GM19324 (cell line): ENCODE results near the gene ADAM21.
"Not testable (repeated sequence)": the region's sequence is repeated elsewhere in the genome, so short reads cannot be mapped to it uniquely, and the experiment has no call there.

Experiments used
- ATAC-seq: cut with Tn5 transposase; IDR thresholded peaks from one replicate; pipeline ENCODE4 v1.9.1; 2021; ENCODE audit warnings: mild to moderate bottlenecking, moderate library complexity; ENCODE audit not compliant: unreplicated experiment, low FRiP score

The ADAM21 gene

GRCh38 chr14:70475459-70475858, 23.5 kb downstream of the ADAM21 start:
- not testable (repeated sequence) for ATAC-seq

- not testable (repeated sequence) for ATAC-seq
These were observed 25.6 kb downstream of the ADAM21 start for GRCh38 chr14:70477356-70478105.

DNA sequence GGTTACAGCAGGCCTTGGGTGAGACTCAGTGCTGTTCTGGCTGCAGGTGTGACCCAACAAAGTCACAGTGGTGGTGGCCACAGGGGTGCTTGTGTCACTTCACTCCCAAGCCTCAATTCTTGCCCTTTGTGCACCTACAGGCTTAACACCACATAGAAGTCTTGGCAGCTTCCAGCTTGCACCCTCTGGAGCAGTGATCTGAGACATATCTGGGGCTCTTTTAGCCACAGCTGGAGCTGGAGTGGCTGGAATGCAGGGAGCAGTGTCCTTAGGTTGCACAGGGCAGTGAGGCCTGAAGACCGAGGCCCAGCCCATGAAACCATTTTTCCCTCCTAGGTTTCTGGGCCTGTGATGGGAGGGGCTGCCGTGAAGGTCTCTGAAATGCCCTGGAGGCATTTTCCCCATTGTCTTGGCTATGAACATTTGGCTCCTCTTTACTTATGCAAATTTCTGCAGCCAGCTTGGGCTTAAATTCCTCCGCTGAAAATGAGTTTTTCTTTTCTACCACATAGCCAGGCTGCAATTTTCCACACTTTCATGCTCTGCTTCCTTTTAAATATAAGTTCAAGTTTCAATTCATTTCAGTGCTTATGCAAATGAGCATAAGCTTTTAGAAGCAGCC, 37.7 kb downstream of the ADAM21 start:
- no peak for ATAC-seq

- ATAC-seq, result no peak
These were observed 46.2 kb downstream of the ADAM21 start for GRCh38 chr14:70498191-70498590.
